Measurements from ENCODE around the gene GPR162. TPM values are rescaled to one million over a fixed set of nuclear protein-coding genes. Genes with fewer than 3 reads are reported as not detected.
"Not testable (repeated sequence)": the region's sequence is repeated elsewhere in the genome, so short reads cannot be mapped to it uniquely, and the experiment has no call there.

The GPR162 gene
- total RNA-seq, 2 donors from 2014 or later, result 0.44 to 7.0 TPM

DNA sequence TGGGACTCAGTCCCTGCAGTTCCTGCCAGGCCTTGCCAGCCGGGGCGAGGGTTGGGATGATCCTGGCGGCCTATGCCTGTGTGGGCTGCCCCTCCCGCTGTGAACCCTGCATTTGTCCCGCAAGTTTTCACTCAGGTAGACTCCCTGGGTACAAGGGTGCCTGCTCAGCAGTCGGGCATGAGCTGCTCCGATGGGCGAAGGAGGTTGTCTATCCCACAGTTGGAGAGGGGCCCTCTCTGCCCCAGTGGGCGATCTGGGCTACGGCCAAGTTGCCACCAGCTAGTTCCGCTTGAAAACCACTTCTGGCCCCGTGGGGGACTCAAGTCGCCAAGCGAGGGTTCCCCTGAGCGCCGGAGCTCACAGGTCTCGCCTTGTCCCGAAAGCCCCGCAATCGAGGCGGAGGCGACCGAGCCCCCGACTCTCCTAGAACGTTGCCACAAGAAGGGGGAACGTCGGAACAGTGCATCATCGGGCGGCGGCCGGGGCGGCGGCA lies 45.3 kb downstream of the GPR162 start:
- no peaks in the 10 kb centered on the region for H3K9me3 ChIP-seq
- peak overlapping the region; percentile 93 to 96 for H3K27ac ChIP-seq
- H3K4me1 ChIP-seq, result peaks cover 0 to 42% of the 10 kb centered on the region in 2 donors
- DNase-seq (ENCODE audit: low spot score), result no peak
- peak overlapping the region; percentile 71 to 93 for H3K4me3 ChIP-seq
- TF ChIP-seq, protein P1, sequence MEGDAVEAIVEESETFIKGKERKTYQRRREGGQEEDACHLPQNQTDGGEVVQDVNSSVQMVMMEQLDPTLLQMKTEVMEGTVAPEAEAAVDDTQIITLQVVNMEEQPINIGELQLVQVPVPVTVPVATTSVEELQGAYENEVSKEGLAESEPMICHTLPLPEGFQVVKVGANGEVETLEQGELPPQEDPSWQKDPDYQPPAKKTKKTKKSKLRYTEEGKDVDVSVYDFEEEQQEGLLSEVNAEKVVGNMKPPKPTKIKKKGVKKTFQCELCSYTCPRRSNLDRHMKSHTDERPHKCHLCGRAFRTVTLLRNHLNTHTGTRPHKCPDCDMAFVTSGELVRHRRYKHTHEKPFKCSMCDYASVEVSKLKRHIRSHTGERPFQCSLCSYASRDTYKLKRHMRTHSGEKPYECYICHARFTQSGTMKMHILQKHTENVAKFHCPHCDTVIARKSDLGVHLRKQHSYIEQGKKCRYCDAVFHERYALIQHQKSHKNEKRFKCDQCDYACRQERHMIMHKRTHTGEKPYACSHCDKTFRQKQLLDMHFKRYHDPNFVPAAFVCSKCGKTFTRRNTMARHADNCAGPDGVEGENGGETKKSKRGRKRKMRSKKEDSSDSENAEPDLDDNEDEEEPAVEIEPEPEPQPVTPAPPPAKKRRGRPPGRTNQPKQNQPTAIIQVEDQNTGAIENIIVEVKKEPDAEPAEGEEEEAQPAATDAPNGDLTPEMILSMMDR (IDR thresholded peaks at IDR 0.05), result no peak
- peaks cover 45% of the 10 kb centered on the region for H3K36me3 ChIP-seq
- no peaks in the 10 kb centered on the region for H3K27me3 ChIP-seq

- Histone ChIP-seq H3K9me3 (no peaks in the 10 kb centered on the region), H3K4me1 (peaks cover 0 to 49% of the 10 kb centered on the region in 2 donors), H3K27me3 (no peaks in the 10 kb centered on the region), H3K36me3 (peaks cover 38% of the 10 kb centered on the region), H3K4me3 (peak within 1 kb of the TSS; percentile 71 to 93), H3K27ac (peak within 1 kb of the TSS; percentile 93 to 96)
- TF ChIP-seq, protein P1 (IDR thresholded peaks at IDR 0.05), result no peak
- DNase-seq (ENCODE audit: low spot score), result peak; percentile 87
These were observed 46.0 kb downstream of the GPR162 start, which contains the start of gene TPI1 for GRCh38 chr12:6867413-6868210. Gene TPI1, plus strand, starts transcription at chr12:6867531. Its CDS starts 36 bp downstream, at chr12:6867567.

GRCh38 chr12:6868211-6869048 lies 46.8 kb downstream of the GPR162 start:
- no peaks in the 10 kb centered on the region for H3K9me3 ChIP-seq
- H3K27ac ChIP-seq, result peak overlapping the region; percentile 93 to 96
- DNase-seq (ENCODE audit: low spot score), result no peak
- H3K4me3 ChIP-seq, result peak overlapping the region; percentile 71 to 93
- H3K36me3 ChIP-seq, result peaks cover 30% of the 10 kb centered on the region
- TF ChIP-seq, protein P1 (IDR thresholded peaks at IDR 0.05), result no peak
- H3K4me1 ChIP-seq, result peaks cover 0 to 51% of the 10 kb centered on the region in 2 donors
- H3K27me3 ChIP-seq, result no peaks in the 10 kb centered on the region

DNA sequence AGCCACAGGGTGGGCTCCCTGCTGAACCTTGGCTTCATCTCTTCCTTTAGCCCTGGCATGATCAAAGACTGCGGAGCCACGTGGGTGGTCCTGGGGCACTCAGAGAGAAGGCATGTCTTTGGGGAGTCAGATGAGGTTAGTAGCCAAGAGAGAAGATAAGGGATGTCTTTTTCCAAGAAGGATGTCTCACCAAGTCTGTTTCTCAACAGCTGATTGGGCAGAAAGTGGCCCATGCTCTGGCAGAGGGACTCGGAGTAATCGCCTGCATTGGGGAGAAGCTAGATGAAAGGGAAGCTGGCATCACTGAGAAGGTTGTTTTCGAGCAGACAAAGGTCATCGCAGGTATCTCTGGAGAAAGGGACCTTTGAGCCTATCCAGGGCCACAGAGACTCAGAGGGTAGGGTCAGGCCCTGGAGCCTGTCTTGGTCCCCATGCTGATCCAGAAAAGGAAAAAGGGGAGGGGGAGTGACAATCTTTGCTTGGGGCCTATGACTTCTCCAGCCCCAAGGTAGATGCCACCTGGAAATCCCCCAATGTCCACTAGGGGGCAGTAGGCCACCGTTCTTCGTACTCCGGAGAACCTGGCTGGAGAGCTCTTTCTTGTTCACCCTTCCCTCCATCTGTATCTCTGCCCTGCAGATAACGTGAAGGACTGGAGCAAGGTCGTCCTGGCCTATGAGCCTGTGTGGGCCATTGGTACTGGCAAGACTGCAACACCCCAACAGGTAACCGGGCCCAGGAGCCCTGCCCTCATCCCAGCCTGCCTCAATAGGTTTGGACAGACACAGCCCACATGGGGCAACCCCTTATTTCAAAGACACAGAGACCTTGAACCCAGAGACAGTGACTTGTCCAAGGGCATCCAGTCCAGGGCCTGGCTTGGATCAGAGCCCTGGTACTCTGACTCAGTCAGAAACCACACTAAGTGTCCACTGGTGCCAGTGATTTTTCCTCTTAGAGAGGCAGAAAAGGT lies 47.7 kb downstream of the GPR162 start:
- peak overlapping the region; percentile 93 to 96 for H3K27ac ChIP-seq
- no peaks in the 10 kb centered on the region for H3K9me3 ChIP-seq
- peaks cover 24% of the 10 kb centered on the region for H3K36me3 ChIP-seq
- H3K4me1 ChIP-seq, result peaks cover 0 to 60% of the 10 kb centered on the region in 2 donors
- H3K4me3 ChIP-seq, result peak overlapping the region; percentile 71 to 93
- H3K27me3 ChIP-seq, result no peaks in the 10 kb centered on the region
- peak; percentile 86 for DNase-seq (ENCODE audit: low spot score)
- TF ChIP-seq, protein P1 (IDR thresholded peaks at IDR 0.05), result peak; percentile 92 to 95

GRCh38 chr12:6870304-6870703 lies 48.7 kb downstream of the GPR162 start:
- not testable (repeated sequence) for DNase-seq (ENCODE audit: low spot score); H3K27me3 ChIP-seq; H3K9me3 ChIP-seq; H3K4me3 ChIP-seq
- Histone ChIP-seq H3K27ac (peak overlapping the region in 1 of 2 donors; percentile 96), H3K4me1 (peaks cover 0 to 61% of the 10 kb centered on the region in 2 donors), H3K36me3 (peaks cover 21% of the 10 kb centered on the region)
